ENCODE results near the gene HHAT. TPM values are rescaled to one million over a fixed set of nuclear protein-coding genes. Genes with fewer than 3 reads are reported as not detected.

Gene HHAT
- total RNA-seq, 4 donors from 2014 or later = 0.83 to 1.6 (median 1.2) TPM

DNA sequence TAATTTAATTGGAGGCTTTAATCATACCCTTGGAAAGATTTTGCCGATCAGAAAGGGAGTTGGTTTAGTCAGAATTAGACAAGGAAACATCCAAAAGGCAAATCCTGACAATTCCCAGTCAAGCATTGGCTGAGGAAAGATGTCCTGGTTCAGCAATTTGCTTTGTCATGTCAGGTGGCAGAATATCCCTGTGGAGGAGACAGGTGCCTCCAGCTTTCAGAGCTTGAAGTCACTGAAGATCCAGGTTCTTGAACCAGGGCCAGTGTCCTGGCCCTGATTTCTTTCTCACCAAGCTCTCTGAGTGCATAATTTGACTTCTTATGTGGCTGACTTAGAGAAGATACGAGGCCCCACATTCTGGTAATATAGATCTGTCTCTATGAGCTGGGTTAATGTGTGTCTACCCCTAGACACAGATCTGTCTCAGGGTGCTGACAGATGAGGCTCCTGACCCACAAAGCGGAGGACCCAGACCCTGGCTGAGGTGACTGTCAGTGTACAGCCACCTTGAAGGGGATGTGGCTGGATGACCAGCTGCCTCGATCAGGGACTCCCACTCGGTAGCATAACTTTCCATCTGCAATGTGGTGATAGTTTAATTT lies 118.9 kb downstream of the HHAT start:
- no peaks in the 10 kb centered on the region for H3K9me3 ChIP-seq
- intact Hi-C loops (cut with DNase I) = loop anchor here (2.0 kb wide), 1 partner anchor 687 kb away; the partner anchor contains the start of gene KCNH1
- TF ChIP-seq, protein P1, sequence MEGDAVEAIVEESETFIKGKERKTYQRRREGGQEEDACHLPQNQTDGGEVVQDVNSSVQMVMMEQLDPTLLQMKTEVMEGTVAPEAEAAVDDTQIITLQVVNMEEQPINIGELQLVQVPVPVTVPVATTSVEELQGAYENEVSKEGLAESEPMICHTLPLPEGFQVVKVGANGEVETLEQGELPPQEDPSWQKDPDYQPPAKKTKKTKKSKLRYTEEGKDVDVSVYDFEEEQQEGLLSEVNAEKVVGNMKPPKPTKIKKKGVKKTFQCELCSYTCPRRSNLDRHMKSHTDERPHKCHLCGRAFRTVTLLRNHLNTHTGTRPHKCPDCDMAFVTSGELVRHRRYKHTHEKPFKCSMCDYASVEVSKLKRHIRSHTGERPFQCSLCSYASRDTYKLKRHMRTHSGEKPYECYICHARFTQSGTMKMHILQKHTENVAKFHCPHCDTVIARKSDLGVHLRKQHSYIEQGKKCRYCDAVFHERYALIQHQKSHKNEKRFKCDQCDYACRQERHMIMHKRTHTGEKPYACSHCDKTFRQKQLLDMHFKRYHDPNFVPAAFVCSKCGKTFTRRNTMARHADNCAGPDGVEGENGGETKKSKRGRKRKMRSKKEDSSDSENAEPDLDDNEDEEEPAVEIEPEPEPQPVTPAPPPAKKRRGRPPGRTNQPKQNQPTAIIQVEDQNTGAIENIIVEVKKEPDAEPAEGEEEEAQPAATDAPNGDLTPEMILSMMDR (IDR thresholded peaks at IDR 0.05) = no peak
- TF ChIP-seq POLR2A (IDR thresholded peaks at IDR 0.05; ENCODE audit: low read depth) (no peak), POLR2AphosphoS5 (IDR thresholded peaks at IDR 0.05) (no peak), EP300 (IDR thresholded peaks at IDR 0.05) (no peak)
- no peak for DNase-seq (ENCODE audit: extremely low spot score)
- 84% methylated on average over 5 of the region's 5 CpGs for WGBS
- H3K27ac ChIP-seq (replicated peaks in 1 of 4) = no peak overlapping the region
- H3K4me3 ChIP-seq = no peak overlapping the region
- no peaks in the 10 kb centered on the region for H3K36me3 ChIP-seq
- no peaks in the 10 kb centered on the region for H3K4me1 ChIP-seq
- H3K27me3 ChIP-seq = no peaks in the 10 kb centered on the region

DNA sequence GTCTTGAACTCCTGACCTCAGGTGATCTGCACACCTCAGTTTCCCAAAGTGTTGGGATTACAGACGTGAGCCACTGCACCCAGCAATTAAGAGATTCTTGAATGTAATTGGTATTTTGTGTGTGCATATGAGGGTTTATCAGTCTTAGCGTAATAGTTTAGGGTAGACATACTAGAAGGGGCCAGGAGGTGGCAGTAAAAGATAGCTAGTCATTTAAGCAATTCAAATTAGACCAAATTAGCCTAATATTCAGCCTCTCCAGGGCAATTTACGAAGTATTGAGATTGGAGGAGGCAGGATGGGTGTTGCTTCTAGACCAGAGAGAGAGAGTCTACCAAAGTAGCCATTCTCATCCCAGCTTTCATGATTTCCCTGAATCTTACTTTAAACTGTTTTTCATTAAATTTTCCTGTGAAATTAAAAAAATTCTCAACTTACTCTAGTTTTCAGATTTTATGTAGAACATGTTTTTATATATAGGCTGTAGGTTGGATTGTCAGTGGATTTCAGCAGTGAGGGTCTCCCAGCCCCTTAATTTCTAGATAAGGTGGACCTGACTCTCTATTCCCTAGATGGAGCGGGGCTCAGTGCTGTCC lies 119.7 kb downstream of the HHAT start:
- H3K4me3 ChIP-seq = no peak overlapping the region
- intact Hi-C loops (cut with DNase I) = loop anchor here (2.0 kb wide), 1 partner anchor 686 kb away; the partner anchor contains the start of gene KCNH1
- H3K27ac ChIP-seq (replicated peaks in 1 of 4) = no peak overlapping the region
- TF ChIP-seq, protein P1 (IDR thresholded peaks at IDR 0.05) = peak; percentile 32 to 52 (median 46)
- TF ChIP-seq EP300 (IDR thresholded peaks at IDR 0.05) (no peak), POLR2AphosphoS5 (IDR thresholded peaks at IDR 0.05) (no peak), POLR2A (IDR thresholded peaks at IDR 0.05; ENCODE audit: low read depth) (no peak)
- H3K36me3 ChIP-seq = no peaks in the 10 kb centered on the region
- 40% methylated on average over 4 of the region's 4 CpGs for WGBS
- no peaks in the 10 kb centered on the region for H3K4me1 ChIP-seq
- no peak for DNase-seq (ENCODE audit: extremely low spot score)
- H3K9me3 ChIP-seq = no peaks in the 10 kb centered on the region
- H3K27me3 ChIP-seq = no peaks in the 10 kb centered on the region

DNA sequence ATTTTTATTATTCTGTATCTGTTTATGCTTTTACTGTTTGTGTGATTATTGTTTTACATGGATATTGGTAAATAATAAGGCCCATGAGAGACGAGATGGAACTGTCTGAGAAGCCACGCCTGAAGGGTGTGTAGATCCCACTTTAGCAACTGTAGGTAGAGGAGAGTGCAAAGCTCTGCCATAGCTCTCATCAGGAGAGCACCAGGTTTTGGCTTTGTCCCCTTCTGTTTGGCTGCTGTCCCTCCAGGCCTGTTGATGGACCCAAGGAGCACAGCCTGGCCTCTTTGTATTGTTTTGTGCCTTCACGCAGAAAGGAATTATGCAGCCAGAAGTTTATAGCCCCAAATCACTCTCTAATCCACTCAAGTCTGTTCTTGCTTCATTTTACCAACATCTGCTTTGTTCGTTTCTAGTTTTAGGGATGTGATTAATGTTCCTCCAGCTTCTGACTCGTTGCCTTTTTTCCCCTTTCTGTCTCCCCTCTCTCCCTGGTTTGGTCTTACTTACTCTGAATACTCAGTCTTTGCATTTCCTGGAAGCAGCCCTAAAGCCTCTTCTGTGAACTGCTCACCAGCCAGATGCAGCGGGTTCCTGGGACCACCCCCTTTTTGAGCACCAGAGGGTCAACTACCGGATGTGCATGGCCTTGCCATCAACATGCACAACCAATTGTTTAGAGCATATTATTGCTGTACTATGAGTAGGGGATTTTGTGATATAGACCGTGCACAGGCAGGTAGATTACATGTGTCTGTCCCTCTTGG lies 127.3 kb downstream of the HHAT start:
- H3K4me1 ChIP-seq = no peaks in the 10 kb centered on the region

DNA sequence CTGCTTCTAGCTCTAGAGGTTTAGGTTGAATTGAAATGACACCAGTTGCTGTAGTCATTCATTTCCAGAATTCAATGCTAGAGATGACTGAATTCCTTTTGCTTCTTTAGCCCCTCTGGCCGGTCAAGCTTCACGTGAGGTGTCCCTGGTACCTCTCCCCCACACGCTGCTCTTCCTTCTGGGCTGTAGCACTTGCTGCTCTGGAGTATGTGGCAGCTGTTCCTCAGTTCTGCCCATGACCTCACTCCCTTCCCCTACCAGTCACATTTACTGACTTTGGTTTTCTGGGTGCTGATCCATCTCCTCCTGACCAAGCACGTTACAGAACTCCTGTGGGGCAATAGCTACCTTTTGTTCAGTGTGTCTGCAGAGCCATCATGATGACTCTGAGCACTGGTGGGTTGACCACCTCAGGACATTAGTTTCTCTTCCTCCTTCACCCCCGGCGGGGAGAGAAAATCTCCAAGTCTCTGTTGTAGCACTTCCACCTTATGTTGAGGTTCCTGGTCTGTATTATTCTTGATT lies 128.1 kb downstream of the HHAT start:
- Histone ChIP-seq H3K9me3 (no peaks in the 10 kb centered on the region), H3K36me3 (no peaks in the 10 kb centered on the region), H3K27me3 (no peaks in the 10 kb centered on the region), H3K4me1 (no peaks in the 10 kb centered on the region), H3K27ac (replicated peaks in 1 of 4) (no peak overlapping the region), H3K4me3 (no peak overlapping the region)
- intact Hi-C loops (cut with DNase I) = no loop called here
- TF ChIP-seq, protein P1 (IDR thresholded peaks at IDR 0.05) = no peak
- TF ChIP-seq EP300 (IDR thresholded peaks at IDR 0.05) = no peak
- no peak for TF ChIP-seq POLR2AphosphoS5 (IDR thresholded peaks at IDR 0.05)
- no peak for TF ChIP-seq POLR2A (IDR thresholded peaks at IDR 0.05; ENCODE audit: low read depth)
- no peak for DNase-seq (ENCODE audit: extremely low spot score)
- 95% methylated on average over 6 of the region's 6 CpGs for WGBS

More for the DNA sequence above, 127.3 kb downstream of the HHAT start:
- TF ChIP-seq POLR2A (IDR thresholded peaks at IDR 0.05; ENCODE audit: low read depth) = no peak
- no peak for TF ChIP-seq POLR2AphosphoS5 (IDR thresholded peaks at IDR 0.05)
- TF ChIP-seq, protein P1 (IDR thresholded peaks at IDR 0.05) = no peak
- TF ChIP-seq EP300 (IDR thresholded peaks at IDR 0.05) = no peak
- no peak for DNase-seq (ENCODE audit: extremely low spot score)
- Histone ChIP-seq H3K4me3 (no peak overlapping the region), H3K36me3 (no peaks in the 10 kb centered on the region), H3K27ac (replicated peaks in 1 of 4) (no peak overlapping the region), H3K9me3 (no peaks in the 10 kb centered on the region), H3K27me3 (no peaks in the 10 kb centered on the region)
- intact Hi-C loops (cut with DNase I) = no loop called here
- 81% methylated on average over 8 of the region's 8 CpGs for WGBS

All from esophagus muscularis mucosa (tissue), 4 donors.